Measurements from ENCODE around the gene CLCN3. TPM values are rescaled to one million over a fixed set of nuclear protein-coding genes. Genes with fewer than 3 reads are reported as not detected.

Gene CLCN3
- total RNA-seq, 4 donors from 2014 or later = 14.0 to 61.5 (median 44.7) TPM

DNA sequence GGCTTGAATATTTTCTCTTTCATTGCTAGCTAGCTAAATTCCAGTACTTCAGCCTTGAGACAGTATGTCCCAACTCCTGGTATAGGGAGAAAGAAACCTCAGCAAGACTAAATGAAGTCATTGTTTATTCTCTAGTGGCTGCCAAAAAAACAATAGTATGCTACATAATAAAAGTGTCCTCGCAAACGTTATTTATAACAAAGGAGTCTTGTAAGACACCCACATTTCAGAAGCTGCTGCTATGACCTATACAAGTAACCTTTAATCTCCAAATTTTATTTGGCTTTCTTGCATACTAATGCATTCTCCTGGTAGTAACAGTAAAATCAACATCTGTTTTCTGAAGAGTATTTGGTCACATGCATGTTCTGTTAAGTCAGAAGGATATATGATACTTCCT, 36.8 kb upstream of the CLCN3 start:
- H3K27ac ChIP-seq = no peak overlapping the region
- no peaks in the 10 kb centered on the region for H3K9me3 ChIP-seq
- H3K36me3 ChIP-seq = peaks cover 0 to 14% (median 0%) of the 10 kb centered on the region in 3 donors
- no peak for DNase-seq
- no peak overlapping the region for H3K4me3 ChIP-seq
- no peak for TF ChIP-seq POLR2A (IDR thresholded peaks at IDR 0.05)
- TF ChIP-seq, protein P1, sequence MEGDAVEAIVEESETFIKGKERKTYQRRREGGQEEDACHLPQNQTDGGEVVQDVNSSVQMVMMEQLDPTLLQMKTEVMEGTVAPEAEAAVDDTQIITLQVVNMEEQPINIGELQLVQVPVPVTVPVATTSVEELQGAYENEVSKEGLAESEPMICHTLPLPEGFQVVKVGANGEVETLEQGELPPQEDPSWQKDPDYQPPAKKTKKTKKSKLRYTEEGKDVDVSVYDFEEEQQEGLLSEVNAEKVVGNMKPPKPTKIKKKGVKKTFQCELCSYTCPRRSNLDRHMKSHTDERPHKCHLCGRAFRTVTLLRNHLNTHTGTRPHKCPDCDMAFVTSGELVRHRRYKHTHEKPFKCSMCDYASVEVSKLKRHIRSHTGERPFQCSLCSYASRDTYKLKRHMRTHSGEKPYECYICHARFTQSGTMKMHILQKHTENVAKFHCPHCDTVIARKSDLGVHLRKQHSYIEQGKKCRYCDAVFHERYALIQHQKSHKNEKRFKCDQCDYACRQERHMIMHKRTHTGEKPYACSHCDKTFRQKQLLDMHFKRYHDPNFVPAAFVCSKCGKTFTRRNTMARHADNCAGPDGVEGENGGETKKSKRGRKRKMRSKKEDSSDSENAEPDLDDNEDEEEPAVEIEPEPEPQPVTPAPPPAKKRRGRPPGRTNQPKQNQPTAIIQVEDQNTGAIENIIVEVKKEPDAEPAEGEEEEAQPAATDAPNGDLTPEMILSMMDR (IDR thresholded peaks at IDR 0.05) = no peak
- H3K4me1 ChIP-seq = no peaks in the 10 kb centered on the region
- H3K27me3 ChIP-seq = no peaks in the 10 kb centered on the region

DNA sequence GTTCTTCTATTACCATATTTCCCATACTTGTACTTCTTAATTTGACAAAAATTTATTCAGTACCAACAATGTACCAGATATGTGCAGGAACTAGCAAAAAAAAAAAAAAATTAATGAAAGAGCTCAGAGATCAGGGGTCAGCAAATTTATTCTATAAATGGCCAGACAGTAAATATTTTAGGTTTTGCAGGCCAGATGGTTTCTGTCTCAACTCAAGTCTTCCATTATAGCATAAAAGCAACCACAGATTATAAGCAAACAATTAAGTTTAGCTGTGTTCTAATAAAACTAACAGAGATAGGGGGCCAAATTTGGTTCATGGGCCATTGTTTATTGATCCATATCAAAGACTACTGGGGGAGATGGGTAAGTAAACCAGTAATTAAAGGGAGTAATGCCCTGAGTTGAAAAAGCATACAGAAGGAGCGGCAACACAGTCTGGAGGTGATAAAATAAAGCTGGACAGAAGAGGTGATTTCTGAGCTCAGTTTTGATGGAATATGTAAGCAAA, 27.3 kb upstream of the CLCN3 start:
- H3K27ac ChIP-seq = no peak overlapping the region
- H3K4me1 ChIP-seq = no peaks in the 10 kb centered on the region
- H3K27me3 ChIP-seq = no peaks in the 10 kb centered on the region
- H3K9me3 ChIP-seq = no peaks in the 10 kb centered on the region
- TF ChIP-seq, protein P1 (IDR thresholded peaks at IDR 0.05) = no peak
- TF ChIP-seq POLR2A (IDR thresholded peaks at IDR 0.05) = no peak
- DNase-seq = no peak
- no peak overlapping the region for H3K4me3 ChIP-seq
- peaks cover 0 to 8% (median 0%) of the 10 kb centered on the region in 3 donors for H3K36me3 ChIP-seq

DNA sequence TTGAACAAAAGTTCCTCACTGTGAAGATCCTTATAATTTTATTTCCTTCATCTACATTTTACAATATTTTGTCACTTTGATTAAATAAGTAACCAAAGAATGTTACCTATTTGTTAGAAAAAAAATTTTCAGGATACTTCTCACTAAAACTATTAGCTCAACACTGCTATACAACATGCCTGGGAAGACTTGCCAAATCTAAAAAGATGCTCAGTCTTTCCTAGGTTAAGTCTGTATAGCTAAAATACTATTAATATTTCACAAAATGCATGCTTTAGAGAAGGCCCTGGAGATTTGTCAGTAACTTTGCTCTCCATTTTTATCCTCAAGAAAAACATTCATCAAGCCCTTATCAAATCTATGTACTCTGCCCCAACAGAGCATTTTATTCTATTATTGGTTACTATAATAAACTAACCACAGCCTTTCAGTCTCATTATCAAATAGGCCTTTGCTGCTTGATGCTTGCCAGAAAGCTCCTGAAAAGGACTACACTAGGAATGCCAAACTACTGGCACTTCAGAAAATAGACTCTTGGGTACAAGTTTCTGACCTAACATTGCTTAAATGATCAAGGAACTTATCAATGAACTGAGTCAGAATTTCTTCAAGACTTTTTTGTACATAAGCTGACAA, 25.7 kb upstream of the CLCN3 start:
- Histone ChIP-seq H3K9me3 (no peaks in the 10 kb centered on the region), H3K36me3 (peaks cover 0 to 13% (median 0%) of the 10 kb centered on the region in 3 donors), H3K4me1 (no peaks in the 10 kb centered on the region), H3K27ac (no peak overlapping the region), H3K27me3 (no peaks in the 10 kb centered on the region), H3K4me3 (no peak overlapping the region)
- no peak for DNase-seq
- no peak for TF ChIP-seq POLR2A (IDR thresholded peaks at IDR 0.05)
- TF ChIP-seq, protein P1 (IDR thresholded peaks at IDR 0.05) = no peak

DNA sequence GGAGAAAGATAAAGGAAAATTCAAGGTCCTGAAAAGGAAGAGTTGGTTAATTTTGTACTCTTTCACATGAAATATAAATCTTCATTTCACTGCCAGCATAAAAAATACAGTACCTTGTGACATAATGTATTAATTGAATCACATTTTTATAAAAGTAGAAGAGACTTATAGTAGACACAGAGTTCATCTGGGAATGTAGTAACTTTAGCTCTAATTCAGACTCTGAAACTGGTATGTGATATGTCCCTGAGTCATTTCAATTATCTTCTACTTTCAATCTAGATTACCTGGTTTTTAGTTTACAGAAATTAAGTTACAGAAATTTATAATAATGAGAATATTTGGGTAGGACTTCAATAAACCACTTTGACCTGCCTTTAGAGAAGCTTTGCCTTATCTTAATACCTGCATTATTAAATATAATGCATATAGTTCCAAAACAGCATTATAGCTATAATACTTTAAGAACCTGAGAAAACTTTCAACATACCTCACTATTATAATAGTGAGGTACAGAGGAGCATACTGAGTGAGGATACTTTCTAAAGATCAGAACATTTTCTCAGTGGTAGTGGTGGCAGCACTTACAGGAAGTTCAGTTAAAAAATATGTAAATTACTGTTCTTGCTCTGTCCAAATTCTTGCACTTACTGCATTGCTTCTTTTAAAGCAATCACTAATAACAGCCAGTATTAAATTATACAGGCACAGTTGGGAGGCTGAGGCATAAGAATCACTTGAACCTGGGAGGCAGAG, 19.2 kb upstream of the CLCN3 start:
- Histone ChIP-seq H3K9me3 (no peaks in the 10 kb centered on the region), H3K36me3 (peaks cover 0 to 17% (median 0%) of the 10 kb centered on the region in 3 donors), H3K4me1 (no peaks in the 10 kb centered on the region), H3K27me3 (no peaks in the 10 kb centered on the region), H3K27ac (no peak overlapping the region), H3K4me3 (no peak overlapping the region)
- TF ChIP-seq, protein P1 (IDR thresholded peaks at IDR 0.05) = no peak
- no peak for TF ChIP-seq POLR2A (IDR thresholded peaks at IDR 0.05)
- DNase-seq = no peak

DNA sequence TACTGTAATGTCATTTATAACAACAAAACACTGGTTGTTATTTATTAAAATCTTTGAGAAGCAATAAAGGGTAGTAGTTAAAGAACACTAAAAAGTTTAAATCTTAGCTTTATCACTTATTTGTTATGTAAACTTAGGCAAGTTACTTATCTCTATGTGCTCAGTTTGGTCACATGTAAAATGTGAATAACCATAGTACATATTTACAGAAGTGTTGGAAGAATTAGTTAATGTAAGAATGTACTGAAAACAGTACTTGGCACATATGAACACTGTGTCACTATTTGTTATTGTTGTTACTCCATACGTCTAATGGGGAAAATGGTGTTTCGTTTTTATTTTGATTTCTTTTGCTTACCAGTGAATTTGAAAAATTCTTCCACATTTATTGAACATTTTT, 17.1 kb upstream of the CLCN3 start:
- DNase-seq = no peak
- H3K4me3 ChIP-seq = no peak overlapping the region
- H3K36me3 ChIP-seq = peaks cover 0 to 7% (median 0%) of the 10 kb centered on the region in 3 donors
- no peaks in the 10 kb centered on the region for H3K9me3 ChIP-seq
- no peak for TF ChIP-seq POLR2A (IDR thresholded peaks at IDR 0.05)
- TF ChIP-seq, protein P1 (IDR thresholded peaks at IDR 0.05) = no peak
- no peak overlapping the region for H3K27ac ChIP-seq
- no peaks in the 10 kb centered on the region for H3K27me3 ChIP-seq
- no peaks in the 10 kb centered on the region for H3K4me1 ChIP-seq
